Stimulated activated CD8-positive, alpha-beta memory T cell treated with anti-CD3 and anti-CD28 coated beads, Interleukin-7, amount 100 ng/mL, for 24 hours (primary cell): ENCODE results near the gene PLEKHJ1.
"Not testable (repeated sequence)": the region's sequence is repeated elsewhere in the genome, so short reads cannot be mapped to it uniquely, and the experiment has no call there.

Source experiments
- DNase-seq: peaks from one replicate; pipeline ENCODE4 v3.0.0-alpha.2; 2020; ENCODE audit warnings: low read depth

The PLEKHJ1 gene

DNA sequence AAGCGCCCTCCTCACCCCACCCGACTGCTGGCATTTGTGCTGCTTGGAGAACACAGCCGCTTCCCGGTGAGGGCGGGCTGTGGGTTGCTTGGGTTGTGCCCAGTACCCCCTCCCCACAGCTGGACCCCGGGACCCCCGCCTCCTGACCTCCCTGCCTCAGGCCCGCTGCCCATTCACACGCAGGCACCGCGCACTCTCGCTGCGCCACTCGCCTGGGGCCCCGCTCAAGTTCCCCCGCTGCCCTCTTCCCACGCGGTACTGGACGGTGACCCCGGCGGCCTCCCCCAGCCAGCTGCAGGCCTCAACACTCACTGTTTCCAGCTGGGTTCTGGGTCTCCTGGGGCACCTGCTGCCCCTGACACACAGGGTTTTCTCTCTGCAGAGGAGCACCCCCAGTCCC lies 16.4 kb downstream of the PLEKHJ1 start:
- DNase-seq = no peak

DNA sequence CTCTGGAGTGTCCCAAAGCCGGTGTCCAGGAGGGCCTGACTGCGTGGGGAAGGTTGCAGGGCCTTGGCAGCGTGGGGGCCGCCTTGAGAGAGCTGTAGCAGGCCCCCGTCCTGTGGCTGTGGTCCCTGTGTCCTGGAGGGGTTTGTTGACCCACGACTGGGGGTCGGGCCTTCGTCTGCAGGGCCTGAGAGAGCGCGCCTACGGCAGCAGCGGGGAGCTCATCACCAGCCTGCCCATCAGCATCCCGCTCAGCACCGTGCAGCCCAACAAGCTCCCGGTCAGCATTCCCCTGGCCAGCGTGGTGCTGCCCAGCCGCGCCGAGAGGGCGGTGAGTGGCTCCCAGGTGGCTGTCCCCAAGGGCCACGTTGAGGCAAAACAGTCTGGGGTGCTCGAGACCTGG lies 18.5 kb downstream of the PLEKHJ1 start:
- no peak for DNase-seq

DNA sequence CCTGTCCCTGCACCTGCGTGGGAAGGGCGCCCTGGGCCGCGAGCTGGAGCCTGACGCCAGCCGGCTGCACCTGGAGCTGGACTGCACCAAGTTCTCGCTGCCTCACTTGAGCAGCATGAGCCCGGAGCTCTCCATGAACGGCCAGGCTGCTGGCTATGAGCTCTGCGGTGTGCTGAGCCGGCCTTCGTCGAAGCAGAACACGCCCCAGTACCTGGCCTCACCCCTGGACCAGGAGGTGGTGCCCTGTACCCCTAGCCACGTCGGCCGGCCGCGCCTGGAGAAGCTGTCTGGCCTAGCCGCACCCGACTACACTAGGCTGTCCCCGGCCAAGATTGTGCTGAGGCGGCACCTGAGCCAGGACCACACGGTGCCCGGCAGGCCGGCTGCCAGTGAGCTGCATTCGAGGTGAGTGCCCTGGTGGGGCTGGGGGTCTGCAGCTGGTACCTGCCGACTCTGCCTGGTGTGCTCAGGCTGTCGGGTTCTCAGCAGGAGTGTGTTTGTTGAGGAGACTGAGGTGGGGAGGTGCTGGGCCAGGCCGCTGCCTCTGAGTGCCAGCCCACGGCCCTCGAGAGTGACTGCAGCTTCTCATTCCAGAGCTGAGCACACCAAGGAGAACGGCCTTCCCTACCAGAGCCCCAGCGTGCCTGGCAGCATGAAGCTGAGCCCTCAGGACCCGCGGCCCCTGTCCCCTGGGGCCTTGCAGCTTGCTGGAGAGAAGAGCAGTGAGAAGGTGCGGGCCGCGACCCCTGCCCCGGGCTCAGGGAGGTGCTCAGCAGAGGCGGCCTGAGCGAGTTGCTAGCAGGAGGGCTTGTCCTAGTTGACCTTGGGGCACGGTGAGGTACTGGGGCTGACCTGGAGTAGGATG lies 19.5 kb downstream of the PLEKHJ1 start:
- no peak for DNase-seq

DNA sequence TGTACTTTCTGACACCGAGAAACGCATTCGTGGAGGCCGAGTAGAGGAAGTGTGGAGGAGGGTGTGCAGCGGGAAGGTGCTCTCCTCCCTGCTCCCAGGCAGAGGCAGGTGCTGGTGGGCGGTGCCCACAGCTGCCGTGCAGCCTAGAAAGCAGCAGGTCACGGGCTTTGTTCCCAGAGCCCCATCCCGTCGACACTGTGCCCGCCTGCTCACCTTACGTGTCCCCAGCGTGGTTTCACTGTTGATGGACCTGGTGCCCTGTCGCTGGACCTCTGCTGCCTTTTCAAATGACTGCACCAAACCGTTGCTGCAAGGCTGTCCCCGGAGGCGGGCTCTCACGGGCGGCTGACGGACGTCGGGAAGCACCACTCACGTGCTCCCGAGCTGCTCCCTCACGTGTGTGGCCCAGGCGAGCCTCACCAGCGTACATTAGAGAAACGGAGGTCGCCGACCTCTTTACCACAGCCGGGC lies 20.8 kb downstream of the PLEKHJ1 start:
- no peak for DNase-seq

DNA sequence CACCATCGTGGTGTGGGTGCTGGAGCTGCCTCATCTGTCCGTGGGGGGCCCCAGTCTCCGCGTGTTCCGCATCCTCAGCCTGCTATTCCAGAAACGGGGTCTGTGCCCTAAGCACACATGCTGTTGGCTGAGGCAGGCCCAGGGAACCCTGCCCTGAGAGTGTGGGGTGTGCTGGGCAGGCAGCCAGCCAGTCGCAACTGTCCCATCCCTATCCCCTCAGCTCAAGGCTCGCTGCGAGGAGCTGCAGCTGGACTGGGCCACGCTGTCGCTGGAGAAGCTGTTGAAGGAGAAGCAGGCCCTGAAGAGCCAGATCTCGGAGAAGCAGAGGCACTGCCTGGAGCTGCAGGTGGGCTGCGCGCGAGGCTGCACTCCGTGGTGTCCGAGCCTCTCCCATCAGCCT lies 21.9 kb downstream of the PLEKHJ1 start:
- DNase-seq = no peak

DNA sequence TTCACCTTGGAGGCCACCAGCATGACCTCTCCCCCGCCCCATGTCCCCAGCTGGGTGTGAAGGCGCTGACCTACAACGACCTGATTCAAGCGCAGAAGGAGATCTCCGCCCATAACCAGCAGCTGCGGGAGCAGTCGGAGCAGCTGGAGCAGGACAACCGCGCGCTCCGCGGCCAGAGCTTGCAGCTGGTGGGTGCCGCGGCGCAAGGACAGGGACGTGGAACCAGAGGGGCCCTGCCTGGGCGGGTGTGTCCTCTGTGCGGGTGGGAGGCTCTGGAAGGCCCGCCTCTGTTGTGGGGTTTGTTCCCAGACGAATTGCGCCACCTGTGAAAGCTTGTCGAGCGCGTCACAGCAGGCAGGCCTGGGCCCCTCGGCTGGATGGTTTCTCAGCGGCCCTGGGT lies 22.3 kb downstream of the PLEKHJ1 start:
- DNase-seq = no peak

DNA sequence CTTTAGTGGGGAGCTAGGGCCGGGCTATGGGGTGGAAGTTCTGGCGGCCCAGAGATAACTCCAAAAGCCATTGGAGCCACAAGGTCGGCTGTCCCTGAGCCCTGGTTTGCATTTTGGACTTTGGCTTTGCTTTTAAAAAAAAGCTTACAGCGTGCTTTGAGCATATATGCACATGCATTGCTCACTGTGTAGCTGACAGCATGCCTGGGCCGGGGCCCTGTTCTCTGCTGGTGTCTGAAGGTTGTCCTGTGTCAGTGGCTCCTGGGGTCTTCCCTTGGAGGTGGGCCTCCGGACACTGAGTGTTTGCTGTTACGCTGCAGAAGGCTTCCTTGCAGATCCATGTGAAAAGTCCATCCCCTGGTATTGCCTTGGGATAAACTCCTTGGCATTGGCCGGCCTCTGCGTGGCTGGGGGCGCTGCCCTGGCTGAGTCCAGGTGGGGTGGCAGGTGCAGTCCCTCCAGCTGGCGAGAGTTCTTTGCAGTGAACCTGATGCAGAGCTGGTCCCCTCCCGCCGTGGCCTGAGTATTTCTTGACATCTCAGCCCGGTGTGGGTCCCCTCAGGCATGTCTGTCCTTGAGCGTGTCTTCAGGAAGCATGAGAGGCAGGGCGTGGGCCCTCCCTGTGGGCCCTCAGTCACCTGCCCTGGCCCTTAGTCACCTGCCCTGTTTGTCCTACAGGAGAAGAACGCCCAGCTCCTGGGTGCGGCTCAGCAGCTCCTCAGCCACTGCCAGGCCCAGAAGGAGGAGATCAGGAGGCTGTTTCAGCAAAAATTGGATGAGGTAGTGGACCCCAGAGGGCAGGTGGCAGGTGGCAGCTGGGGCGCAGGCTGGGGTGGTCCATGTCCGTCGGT lies 23.0 kb downstream of the PLEKHJ1 start:
- no peak for DNase-seq

DNA sequence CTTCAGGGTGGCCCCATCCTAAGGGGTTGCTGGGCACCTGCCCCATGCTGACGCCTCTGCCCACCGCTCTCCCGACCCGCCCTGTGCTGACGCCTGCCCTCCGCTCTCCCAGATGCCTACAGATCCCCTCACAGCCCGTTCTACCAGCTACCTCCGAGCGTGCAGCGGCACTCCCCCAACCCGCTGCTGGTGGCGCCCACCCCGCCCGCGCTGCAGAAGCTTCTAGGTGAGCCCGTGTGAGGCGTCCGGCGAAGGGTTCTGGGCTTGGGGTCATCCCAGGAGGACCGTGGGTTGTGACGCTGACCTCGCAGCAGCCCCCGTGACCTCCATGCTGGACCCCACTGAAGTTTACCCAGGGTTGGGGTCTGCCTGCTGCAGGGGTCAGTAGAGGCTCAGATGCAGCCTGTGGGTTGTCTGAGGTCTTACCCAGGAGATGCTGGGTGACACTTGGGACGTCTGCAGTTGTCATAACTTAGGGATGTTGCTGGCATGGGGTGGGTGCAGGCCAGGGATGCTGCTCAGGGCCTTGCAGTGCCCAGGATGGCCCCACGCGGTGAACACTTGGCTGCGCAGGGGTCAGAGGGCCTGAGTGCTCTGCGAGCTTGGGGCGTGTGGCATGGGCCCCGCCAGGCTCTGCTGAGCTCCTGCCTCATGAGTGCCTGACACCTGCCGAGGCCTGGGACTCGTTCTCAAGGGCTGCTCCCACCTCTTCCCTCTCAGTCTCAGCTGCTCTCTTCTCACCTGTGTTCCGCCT lies 25.0 kb downstream of the PLEKHJ1 start:
- DNase-seq = no peak

DNA sequence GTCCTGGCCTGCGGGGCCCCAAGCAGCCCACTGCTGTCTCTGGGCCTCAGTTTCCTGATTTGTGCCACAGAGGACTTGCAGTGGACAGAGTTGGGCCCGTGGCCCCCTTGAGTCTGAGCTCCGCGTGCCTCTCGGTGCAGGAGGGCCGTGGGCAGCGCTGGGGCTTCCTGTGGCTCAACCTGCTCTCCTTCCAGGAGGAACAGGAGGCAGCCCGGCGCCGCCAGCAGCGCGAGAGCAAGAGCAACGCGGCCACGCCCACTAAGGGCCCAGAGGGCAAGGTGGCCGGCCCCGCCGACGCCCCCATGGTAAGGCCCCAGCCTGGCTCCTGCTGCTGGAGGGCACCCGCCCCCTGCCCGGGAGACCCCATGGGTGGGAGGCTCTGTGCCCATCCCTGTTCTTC lies 25.9 kb downstream of the PLEKHJ1 start:
- no peak for DNase-seq

DNA sequence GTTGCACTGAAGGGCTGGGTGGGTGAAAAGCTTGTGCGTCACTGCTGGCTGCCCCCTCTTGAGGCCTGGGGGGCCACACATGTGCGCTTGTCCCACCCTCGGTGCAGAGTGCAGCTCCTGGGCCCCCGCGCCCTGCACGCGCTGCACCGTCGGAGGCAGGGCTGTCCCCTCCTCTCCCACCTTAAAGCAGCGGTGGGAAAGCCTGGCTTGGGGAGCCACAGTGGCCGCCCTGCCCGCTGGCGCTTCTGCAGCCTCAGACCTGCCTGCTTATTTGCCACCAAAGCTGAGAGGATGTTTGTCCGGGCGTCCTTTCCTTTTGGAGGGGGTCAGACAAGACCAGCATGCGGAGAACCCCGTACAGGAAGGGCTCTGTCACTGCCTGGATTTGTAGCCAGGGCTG lies 26.7 kb downstream of the PLEKHJ1 start:
- no peak for DNase-seq

DNA sequence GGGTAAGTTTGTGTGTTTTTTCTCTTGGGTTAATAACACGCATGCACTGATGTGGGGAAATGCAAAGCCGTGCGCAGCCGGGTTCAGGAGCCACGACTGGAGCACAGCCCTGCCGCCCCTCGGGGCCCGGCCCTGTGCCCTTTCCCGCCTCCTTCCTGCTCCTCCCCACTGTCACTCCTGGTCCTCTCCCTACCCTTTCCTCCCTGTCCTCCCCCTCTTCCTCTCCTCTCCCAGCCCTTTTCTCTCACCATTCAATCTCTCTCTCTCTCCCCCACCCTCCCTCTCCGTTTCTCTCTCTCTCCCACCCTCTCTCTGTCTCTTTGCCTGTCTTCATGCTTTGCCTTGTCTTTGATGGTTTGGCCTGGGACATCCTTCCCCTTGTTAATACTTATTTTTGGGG lies 27.2 kb downstream of the PLEKHJ1 start:
- no peak for DNase-seq

DNA sequence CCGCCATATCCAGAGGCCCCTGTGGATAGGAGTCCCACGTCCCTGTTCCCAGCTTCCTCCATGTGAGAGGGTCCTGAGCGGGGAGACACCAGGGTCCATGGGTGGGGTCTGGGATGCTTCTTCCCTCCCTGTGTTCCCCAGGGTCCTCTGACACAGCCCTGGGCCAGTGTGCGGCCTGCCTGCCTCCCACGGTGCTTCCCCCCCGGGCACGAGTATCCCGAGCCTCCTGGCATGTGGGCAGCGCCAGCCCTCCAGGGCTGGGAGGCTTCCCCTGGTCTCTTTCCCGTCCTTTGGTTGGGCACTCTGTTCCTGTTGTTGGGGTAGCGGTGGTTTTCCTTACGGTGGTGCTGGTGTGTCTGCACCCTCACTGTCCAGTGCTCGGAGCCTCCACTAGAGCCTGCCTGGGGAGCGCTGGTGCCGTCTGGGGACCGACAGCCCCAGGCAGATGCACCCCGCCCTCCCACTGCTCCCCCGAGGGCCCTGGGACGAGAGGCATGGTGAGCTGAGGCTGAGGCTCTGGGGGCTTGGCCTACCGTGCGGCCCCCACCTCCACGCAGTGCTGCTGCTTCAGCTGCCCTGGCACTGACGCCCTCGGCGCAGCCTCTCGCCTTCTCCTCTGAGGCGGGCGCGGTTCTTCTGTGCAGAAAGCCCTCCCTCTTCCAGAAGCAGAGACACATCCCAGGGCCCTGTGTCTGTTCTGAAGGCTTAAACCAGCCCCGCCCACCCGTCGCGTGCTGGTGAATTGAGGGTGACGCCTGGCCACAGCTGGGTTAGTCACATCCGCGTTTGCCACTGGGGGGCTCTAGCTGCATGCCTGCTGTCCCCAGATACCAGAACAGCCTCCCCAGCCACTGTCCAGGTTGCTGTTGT lies 27.9 kb downstream of the PLEKHJ1 start:
- no peak for DNase-seq

DNA sequence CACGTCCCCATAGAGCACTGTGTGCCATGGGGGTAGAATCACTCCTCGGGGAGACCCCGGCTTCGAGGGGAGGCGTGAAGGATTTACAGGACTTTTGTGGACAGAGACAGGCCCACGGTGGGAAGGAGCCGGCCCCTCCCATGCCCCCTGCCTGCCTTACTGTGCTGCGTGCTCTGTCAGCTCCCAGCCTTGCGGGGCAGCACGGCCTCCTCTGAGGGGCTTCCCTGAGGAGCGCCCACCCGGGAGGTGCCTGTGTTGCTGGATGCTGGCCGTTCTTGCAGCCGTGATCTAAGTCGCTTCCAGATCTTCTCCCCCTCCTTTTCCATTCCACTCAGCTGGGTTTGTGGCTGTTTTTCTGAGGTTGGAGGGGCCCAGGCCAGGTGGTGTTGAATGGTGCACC lies 29.1 kb downstream of the PLEKHJ1 start:
- DNase-seq = no peak

DNA sequence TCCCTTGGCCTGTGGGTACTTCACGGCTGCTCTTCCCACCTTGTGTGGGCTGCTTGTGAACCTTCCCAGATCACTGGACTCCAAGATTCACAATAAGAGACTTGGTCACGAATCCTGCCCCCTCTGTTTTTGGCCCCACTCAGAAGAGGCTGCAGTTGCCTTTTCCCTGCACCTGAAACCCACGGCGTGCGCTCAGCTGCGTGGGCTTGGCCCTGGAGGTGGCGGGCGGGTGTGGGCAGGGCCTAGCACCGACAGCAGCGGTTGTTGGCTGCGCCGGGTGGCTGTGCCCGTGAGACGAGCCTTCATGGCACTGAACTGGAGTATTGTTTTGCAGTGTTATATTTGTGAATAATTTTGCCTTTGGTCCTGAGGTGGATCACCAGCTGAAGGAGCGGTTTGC lies 33.8 kb downstream of the PLEKHJ1 start:
- DNase-seq = no peak

DNA sequence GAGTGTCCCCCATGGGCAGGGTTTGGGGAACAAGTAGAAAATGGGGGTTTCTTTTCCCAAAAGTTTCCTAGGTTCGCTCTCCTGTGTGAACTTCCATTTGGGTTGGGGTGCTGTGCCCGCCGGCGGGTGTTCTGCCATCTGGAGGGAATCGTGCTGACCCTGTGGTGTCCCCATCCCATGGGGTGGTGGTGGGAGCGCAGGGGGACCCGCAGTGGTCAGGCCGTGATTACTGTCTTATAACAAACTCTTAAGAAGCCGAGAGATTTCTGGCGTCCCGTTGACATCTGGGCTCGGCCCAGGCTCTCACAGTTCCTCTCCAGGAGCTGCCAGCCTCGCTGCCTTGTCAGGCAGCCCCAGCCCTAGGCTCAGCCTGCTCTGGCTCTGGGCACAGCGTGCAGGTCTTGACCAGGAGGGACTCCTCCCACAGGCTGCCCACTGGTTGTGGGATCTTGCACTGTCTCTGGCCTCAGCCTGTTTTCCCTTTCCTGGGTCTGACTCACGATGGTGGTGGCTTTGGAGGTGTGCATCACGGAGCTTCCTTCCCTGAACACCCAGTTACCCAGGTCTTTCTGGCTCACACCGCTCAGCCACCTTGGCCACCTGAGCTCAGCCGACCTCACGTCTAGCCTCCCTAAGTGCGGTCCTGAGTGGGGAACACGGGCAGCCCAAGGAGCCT lies 34.5 kb downstream of the PLEKHJ1 start:
- no peak for DNase-seq

DNA sequence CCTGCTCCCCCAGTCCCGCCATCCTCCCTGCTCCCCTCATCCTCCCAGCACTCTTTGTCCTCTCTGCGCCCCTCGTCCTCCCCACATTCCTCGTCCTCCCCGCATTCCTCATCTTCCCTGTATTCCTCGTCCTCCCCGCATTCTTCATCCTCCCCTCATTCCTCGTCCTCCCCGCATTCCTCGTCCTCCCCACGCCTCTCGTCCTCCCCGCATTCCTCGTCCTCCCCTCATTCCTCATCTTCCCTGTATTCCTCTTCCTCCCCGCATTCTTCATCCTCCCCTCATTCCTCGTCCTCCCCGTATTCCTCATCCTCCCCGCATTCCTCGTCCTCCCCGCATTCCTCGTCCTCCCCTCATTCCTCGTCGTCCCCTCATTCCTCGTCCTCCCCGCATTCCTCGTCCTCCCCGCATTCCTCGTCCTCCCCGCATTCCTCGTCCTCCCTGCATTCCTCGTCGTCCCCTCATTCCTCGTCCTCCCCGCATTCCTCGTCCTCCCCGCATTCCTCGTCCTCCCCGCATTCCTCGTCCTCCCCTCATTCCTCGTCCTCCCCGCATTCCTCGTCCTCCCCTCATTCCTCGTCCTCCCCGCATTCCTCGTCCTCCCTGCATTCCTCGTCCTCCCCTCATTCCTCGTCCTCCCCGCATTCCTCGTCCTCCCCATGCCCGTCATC lies 35.4 kb downstream of the PLEKHJ1 start:
- DNase-seq = not testable (repeated sequence)

DNA sequence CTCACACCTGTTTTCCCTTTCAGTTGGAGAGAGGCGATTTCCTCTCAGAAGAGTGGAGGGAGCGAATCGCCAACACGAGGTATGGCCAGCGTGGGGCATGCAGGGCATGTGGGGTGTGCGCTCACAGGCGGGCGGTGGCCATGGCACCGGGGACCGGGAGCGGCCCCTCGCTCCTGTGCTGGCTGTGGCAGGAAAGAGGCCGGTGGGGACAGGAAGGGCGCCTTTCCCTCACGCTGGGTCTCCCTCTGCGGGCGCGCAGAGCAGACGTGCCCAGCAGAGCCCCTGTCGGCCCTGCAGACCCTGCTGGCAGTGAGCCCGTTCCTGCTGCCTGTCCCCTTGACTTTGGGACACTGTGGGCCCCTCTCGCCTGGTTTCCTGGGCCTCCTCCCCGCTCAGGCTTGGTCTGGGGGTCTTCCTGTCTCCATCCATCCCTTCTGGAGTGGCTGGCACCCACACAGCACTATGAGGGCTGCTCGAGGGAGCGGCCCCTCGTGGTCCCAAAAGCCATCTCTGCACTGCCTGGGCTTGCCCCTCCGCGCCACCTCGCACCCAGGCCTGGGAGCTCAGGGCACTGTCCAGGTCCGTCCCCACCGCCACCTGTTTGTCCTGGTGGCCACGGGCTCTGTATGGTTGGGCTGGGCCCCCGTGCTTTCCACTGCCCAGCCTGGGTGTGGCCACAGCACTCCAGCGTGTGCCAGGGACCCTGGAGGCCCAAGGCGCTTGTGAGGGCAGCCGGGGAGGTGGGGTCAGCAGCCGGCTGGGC lies 36.1 kb downstream of the PLEKHJ1 start:
- no peak for DNase-seq

DNA sequence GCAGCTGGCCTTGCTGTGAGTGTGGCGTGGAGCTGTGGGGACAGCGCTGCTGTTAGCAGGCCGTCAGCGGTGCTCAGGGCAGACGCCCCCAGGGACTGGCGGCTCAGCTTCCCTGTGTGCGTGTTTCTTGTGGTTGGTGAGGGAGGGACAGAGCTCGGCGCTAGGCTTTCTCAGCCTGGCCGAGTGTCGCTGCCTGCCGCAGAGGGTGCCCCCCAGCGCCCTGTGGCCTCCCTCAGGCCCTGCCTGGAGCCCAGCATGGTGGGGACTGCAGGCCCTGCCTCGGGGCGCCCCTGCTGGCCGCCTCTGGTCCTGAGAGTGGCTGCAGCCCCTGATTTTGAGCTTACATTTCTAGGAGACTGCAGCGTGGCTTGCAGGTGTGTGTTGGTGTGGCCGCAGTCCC lies 36.9 kb downstream of the PLEKHJ1 start:
- DNase-seq = no peak

DNA sequence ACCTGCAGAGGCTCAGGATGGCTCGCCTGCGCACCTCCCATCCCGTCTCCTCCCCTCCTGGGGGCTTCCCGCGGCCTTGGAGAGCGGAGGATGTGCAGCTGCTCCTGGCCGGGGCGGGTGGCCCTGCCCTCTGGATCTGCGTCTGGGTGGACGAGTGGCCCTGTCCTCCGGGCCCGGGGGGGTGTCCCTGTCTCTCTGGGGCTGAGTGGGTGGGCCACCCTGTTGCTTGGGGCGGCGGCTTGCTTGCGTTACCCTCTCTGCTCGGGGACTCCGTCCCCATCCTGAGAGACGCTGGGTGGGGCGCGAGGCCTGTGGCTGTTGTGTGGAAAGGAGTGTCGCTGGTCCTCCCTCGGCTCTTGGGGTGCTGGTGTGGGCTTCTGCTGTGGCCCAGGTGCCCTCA lies 37.8 kb downstream of the PLEKHJ1 start:
- no peak for DNase-seq

DNA sequence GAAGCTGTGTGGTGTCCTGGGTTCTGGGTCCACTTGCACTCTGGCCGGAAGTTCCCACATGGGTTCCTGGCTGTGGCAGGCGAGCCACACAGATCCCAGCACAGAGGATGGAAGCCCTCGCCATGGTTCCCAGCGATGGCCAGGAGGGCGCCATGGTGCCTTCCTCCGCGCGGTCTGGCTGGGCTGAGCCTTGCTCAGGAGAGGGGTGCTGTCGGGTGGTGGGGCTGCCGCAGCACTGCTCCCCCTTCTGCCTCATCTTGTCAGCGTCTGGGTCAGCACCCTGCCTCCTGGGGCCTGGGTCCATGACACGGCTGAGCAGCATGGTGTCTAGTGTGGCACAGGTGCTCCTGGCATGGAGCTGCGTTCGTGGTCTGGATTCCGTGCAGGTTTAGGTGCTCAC lies 38.9 kb downstream of the PLEKHJ1 start:
- no peak for DNase-seq
